H1 (cell line): ENCODE data around the gene SEMA7A. TPM values are rescaled to one million over a fixed set of nuclear protein-coding genes. Genes with fewer than 3 reads are reported as not detected.
A peak's percentile ranks its signal among the peaks of the same experiment; 100 is the strongest.

Experiments used
- CTCF ChIA-PET: fragments of 300-600 bp; sonication (Branson Sonifier 250); formaldehyde crosslinking; loops from one replicate; lab custom pipeline; 2021; ENCODE audit not compliant: partially characterized antibody; lab: Charles Lee
- POLR2A ChIA-PET: fragments of 300-600 bp; sonication (Branson Sonifier 250); formaldehyde crosslinking; loops from one replicate; lab custom pipeline; 2021; ENCODE audit warnings: inconsistent platforms; ENCODE audit not compliant: partially characterized antibody; lab: Charles Lee
- DNase-seq, 2 experiments: peaks; one replicate each; pipeline versions ENCODE4 v3.0.0 to v3.0.0-alpha.2; 2010 to 2022; ENCODE audit warnings: low spot score in 2 of 2, low read depth in 1 of 2, mixed read lengths in 1 of 2
- FAIRE-seq: peaks from 2 replicates; lab custom pipeline; 2011; peaks lifted over from hg19 to GRCh38; lab: Jason Lieb, UNC
- H2AFZ ChIP-seq: 2 replicates; pipeline ENCODE4 v1.8.1; 2012; ENCODE audit warnings: low read length, inconsistent platforms
- H2AK5ac ChIP-seq: 2 replicates; pipeline ENCODE4 v1.6.1; 2013; ENCODE audit warnings: low read depth, low read length
- H2BK120ac ChIP-seq: replicated peaks from 2 replicates; pipeline ENCODE3; 2013; ENCODE audit warnings: low read depth, low read length, inconsistent platforms
- H2BK12ac ChIP-seq: 2 replicates; pipeline ENCODE4 v1.6.1; 2013; ENCODE audit warnings: low read depth, low read length
- H2BK15ac ChIP-seq: 2 replicates; pipeline ENCODE4 v1.6.1; 2013; ENCODE audit warnings: low read length
- H2BK20ac ChIP-seq: 2 replicates; pipeline ENCODE4 v1.6.1; 2013; ENCODE audit warnings: low read length
- H2BK5ac ChIP-seq: 2 replicates; pipeline ENCODE4 v1.6.1; 2013; ENCODE audit warnings: low read depth, low read length
- H3K14ac ChIP-seq: 2 replicates; pipeline ENCODE4 v1.6.1; 2013; ENCODE audit warnings: inconsistent platforms; ENCODE audit not compliant: insufficient read length
- H3K18ac ChIP-seq: 2 replicates; pipeline ENCODE4 v1.6.1; 2013; ENCODE audit warnings: low read length; ENCODE audit errors: extremely low read depth
- H3K23ac ChIP-seq: 2 replicates; pipeline ENCODE4 v1.6.1; 2013; ENCODE audit warnings: inconsistent platforms; ENCODE audit not compliant: insufficient read length
- H3K23me2 ChIP-seq: 2 replicates; pipeline ENCODE4 v1.6.1; 2013; ENCODE audit warnings: low read depth, low read length
- H3K27ac ChIP-seq: 2 replicates; pipeline ENCODE4 v1.6.1; 2011; ENCODE audit warnings: low read depth, low read length, inconsistent platforms
- H3K27me3 ChIP-seq, 4 experiments: replicated peaks in 1 of 4; 1 replicate in 1 of 4; 2 replicates in 3 of 4; pipeline versions ENCODE4 v1.6.1 to v1.8.1; 2011 to 2013; ENCODE audit warnings: low read length in 3 of 4, mild to moderate bottlenecking in 3 of 4, inconsistent platforms in 2 of 4, mixed read lengths in 2 of 4, moderate library complexity in 1 of 4; ENCODE audit not compliant: control insufficient read depth in 3 of 4, insufficient read depth in 3 of 4; ENCODE audit errors: extremely low read depth in 1 of 4
- H3K36me3 ChIP-seq, 4 experiments: 2 replicates each; pipeline versions ENCODE4 v1.6.1 to v1.8.1; 2011 to 2013; ENCODE audit warnings: mild to moderate bottlenecking in 4 of 4, low read length in 3 of 4, moderate library complexity in 2 of 4, control low read depth in 1 of 4, inconsistent platforms in 1 of 4; ENCODE audit not compliant: insufficient read depth in 4 of 4, control insufficient read depth in 2 of 4
- H3K4ac ChIP-seq: replicated peaks from 2 replicates; pipeline ENCODE3; 2013; ENCODE audit warnings: low read length, low read depth, mixed read lengths, inconsistent platforms; ENCODE audit not compliant: insufficient read length
- H3K4me1 ChIP-seq, 4 experiments: replicated peaks in 1 of 4; 1 replicate in 1 of 4; 2 replicates in 3 of 4; pipeline versions ENCODE4 v1.6.1 to v1.8.1; 2011 to 2013; ENCODE audit warnings: low read length in 3 of 4, inconsistent platforms in 2 of 4, mixed read lengths in 1 of 4; ENCODE audit not compliant: insufficient read depth in 4 of 4, control insufficient read depth in 3 of 4
- H3K4me2 ChIP-seq, 2 experiments: 2 replicates each; pipeline versions ENCODE4 v1.6.1 to v1.8.1; 2011 to 2013; ENCODE audit warnings: low read depth in 2 of 2, low read length in 2 of 2, control low read depth in 1 of 2, inconsistent platforms in 1 of 2, mild to moderate bottlenecking in 1 of 2; ENCODE audit not compliant: insufficient read depth in 1 of 2
- H3K4me3 ChIP-seq, 4 experiments: fragments of 200-600, 300-600 bp in 1 of 4; sonication (generic), shearing (Covaris generic), sonication (Bioruptor Twin) in 1 of 4; 2 replicates each; pipeline versions ENCODE4 v1.5.1 to v1.8.1; 2011 to 2016; ENCODE audit warnings: low read length in 4 of 4, low read depth in 3 of 4, control low read depth in 2 of 4, inconsistent platforms in 2 of 4, mild to moderate bottlenecking in 2 of 4, mixed read lengths in 1 of 4, moderate library complexity in 1 of 4; ENCODE audit not compliant: insufficient read depth in 2 of 4; ENCODE audit errors: extremely low read depth in 1 of 4
- H3K56ac ChIP-seq: replicated peaks from 2 replicates; pipeline ENCODE3; 2013; ENCODE audit warnings: low read depth, mild to moderate bottlenecking, mixed read lengths, low read length, inconsistent platforms; ENCODE audit not compliant: insufficient read length
- H3K79me1 ChIP-seq: 2 replicates; pipeline ENCODE4 v1.6.1; 2013; ENCODE audit warnings: low read depth, low read length, control low read depth
- H3K79me2 ChIP-seq, 2 experiments: 2 replicates each; pipeline versions ENCODE4 v1.6.1 to v1.8.1; 2012 to 2013; ENCODE audit warnings: low read length in 2 of 2, mild to moderate bottlenecking in 2 of 2, inconsistent platforms in 1 of 2; ENCODE audit not compliant: insufficient read depth in 2 of 2, control insufficient read depth in 1 of 2
- H3K9ac ChIP-seq, 4 experiments: replicated peaks in 1 of 4; 1 replicate in 1 of 4; 2 replicates in 3 of 4; pipeline versions ENCODE4 v1.6.1 to v1.8.1; 2011 to 2013; ENCODE audit warnings: low read depth in 3 of 4, low read length in 3 of 4, control low read depth in 2 of 4, mild to moderate bottlenecking in 2 of 4, moderate library complexity in 2 of 4, inconsistent platforms in 1 of 4; ENCODE audit errors: extremely low read depth in 1 of 4
- H3K9me3 ChIP-seq, 2 experiments: 2 replicates each; pipeline versions ENCODE4 v1.6.1 to v1.8.1; 2012 to 2013; ENCODE audit warnings: mild to moderate bottlenecking in 2 of 2, moderate library complexity in 2 of 2, control low read depth in 1 of 2, inconsistent platforms in 1 of 2, low read depth in 1 of 2, low read length in 1 of 2, mixed read lengths in 1 of 2; ENCODE audit not compliant: insufficient read depth in 2 of 2
- H4K20me1 ChIP-seq, 2 experiments: replicated peaks in 1 of 2; 2 replicates each; pipeline versions ENCODE3 to v1.8.1; 2011 to 2013; ENCODE audit warnings: inconsistent platforms in 2 of 2, low read length in 2 of 2, mild to moderate bottlenecking in 1 of 2; ENCODE audit not compliant: insufficient read depth in 2 of 2, control insufficient read depth in 1 of 2
- H4K5ac ChIP-seq: 2 replicates; pipeline ENCODE4 v1.6.1; 2013; ENCODE audit warnings: low read length, low read depth, mixed read lengths, inconsistent platforms; ENCODE audit not compliant: insufficient read length
- H4K8ac ChIP-seq: 2 replicates; pipeline ENCODE4 v1.8.0; 2013; ENCODE audit warnings: mild to moderate bottlenecking, moderate library complexity, low read length, inconsistent platforms; ENCODE audit not compliant: insufficient read depth; ENCODE audit errors: extremely low read depth
- H4K91ac ChIP-seq: replicated peaks from 2 replicates; pipeline ENCODE3; 2013; ENCODE audit warnings: low read length, mixed read lengths, inconsistent platforms; ENCODE audit not compliant: insufficient read length
- BRCA1 ChIP-seq: IDR thresholded peaks from 2 replicates; pipeline ENCODE4 v1.6.1; 2012; ENCODE audit warnings: low read depth, low read length, improper control_type of control experiment
- CREB1 ChIP-seq: IDR thresholded peaks from 2 replicates; pipeline ENCODE4 v1.6.1; 2012; ENCODE audit warnings: inconsistent platforms
- CTBP2 ChIP-seq: IDR thresholded peaks from 2 replicates; pipeline ENCODE4 v1.7.0; 2011; ENCODE audit warnings: borderline replicate concordance, mild to moderate bottlenecking, moderate library complexity, mixed read lengths, low read length; ENCODE audit not compliant: insufficient read depth, insufficient read length
- RAD21 ChIP-seq, 2 experiments: IDR thresholded peaks in 1 of 2; conservative IDR thresholded peaks in 1 of 2; 2 replicates each; pipeline ENCODE4 v1.6.1; 2011; ENCODE audit warnings: low read depth in 2 of 2, low read length in 2 of 2, improper control_type of control experiment in 1 of 2, inconsistent platforms in 1 of 2, mild to moderate bottlenecking in 1 of 2, moderate library complexity in 1 of 2
- SP4 ChIP-seq: IDR thresholded peaks from 2 replicates; pipeline ENCODE4 v1.6.1; 2012; ENCODE audit warnings: low read length, inconsistent platforms
- YY1 ChIP-seq: IDR thresholded peaks from 2 replicates; pipeline ENCODE4 v1.6.1; 2011; ENCODE audit warnings: low read depth, mild to moderate bottlenecking, low read length
- WGBS, 2 experiments: shearing (Covaris generic) in 1 of 2; methylation state at CpG; one replicate each; pipeline versions ENCODE4 v1.1.6 to v1.1.7; 2013 to 2015; ENCODE audit warnings: low lambda C conversion rate in 2 of 2, mixed read lengths in 2 of 2, inconsistent platforms in 1 of 2, low coverage in 1 of 2, missing lambda C conversion rate in 1 of 2; ENCODE audit not compliant: insufficient replicate concordance in 2 of 2, insufficient coverage in 1 of 2, insufficient read length in 1 of 2; ENCODE audit errors: extremely low coverage in 1 of 2, missing lambda C conversion rate in 1 of 2; 5-methylcytosine and 5-hydroxymethylcytosine counted together
- polyA plus RNA-seq, 7 experiments: library from polyadenylated mRNA; depleted of rRNA in 3 of 7; stranded (reverse) in 5 of 7; unstranded in 2 of 7; fragments of >200 nt in 5 of 7; fragments of 200-250 nt in 2 of 7; gene quantifications; 1 replicate in 5 of 7; 2 replicates in 1 of 7; 4 replicates in 1 of 7; pipeline versions ENCODE4 v1.2.1 to v1.2.3, GENCODE V29; 2011 to 2013; ENCODE audit warnings: missing spikeins in 2 of 7, mixed read lengths in 2 of 7
- total RNA-seq: library from RNA; stranded (reverse); fragmentation: NEBNext Ultra II Directional; extraction: Animal tissue kit (Norgen Biotek cat#: 25700); gene quantifications from 2 replicates; pipeline ENCODE4 v1.2.1, GENCODE V29; 2021

SEMA7A gene
- total and polyA plus RNA-seq, 2 of the 8 experiments (the other 6 are each of a cell fraction or from before 2014, with no cell fraction given), result 10.7 to 15.0 TPM

DNA sequence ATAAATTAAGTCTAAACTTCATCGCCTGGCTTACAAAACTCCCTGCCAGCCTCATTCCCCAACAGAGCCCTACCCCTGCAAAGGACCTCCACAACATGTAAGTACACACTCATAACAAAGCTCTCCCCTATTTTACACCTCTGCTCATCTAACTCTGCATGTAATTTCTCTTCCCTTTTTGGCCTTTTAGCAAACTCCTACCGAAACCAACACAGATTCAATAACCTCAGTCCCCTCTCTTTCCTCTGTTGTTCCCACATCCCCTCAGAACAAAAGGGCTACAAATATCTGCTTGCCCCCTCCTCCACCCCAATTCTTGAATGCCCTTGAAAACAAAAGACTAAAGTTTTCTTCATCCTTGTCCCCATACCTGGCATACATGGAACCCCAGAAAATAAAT, 26.5 kb upstream of the SEMA7A start:
- Histone ChIP-seq H2AK5ac (no peak overlapping the region), H2AFZ (peak overlapping the region; percentile 79; the same call in 1 of the 2 replicates), H3K27me3 (no peaks in the 10 kb centered on the region), H4K8ac (no peak overlapping the region), H4K5ac (no peak overlapping the region), H3K4me1 (no peaks in the 10 kb centered on the region; a peak in 1 of 7 replicates), H3K79me2 (peaks cover 0 to 15% of the 10 kb centered on the region in 2 experiments; a peak in 2 of 4 replicates), H2BK20ac (no peak overlapping the region), H3K14ac (no peak overlapping the region), H3K23ac (no peak overlapping the region), H3K9ac (peak overlapping the region in 3 of 4 experiments; percentile 68 to 94 (median 68); a peak in 6 of 7 replicates), H3K4me3 (peak overlapping the region; percentile 79 to 97 (median 85); a peak in 7 of 8 replicates), H3K18ac (no peak overlapping the region), H3K4me2 (peak overlapping the region; percentile 76 to 85), H3K4ac (peak overlapping the region; percentile 63), H3K79me1 (no peaks in the 10 kb centered on the region; the same call in 1 of the 2 replicates), H3K27ac (peak overlapping the region; percentile 58), H2BK12ac (no peak overlapping the region), H3K56ac (no peak overlapping the region), H2BK120ac (no peak overlapping the region), H2BK5ac (no peak overlapping the region), H4K91ac (no peak overlapping the region), H4K20me1 (no peaks in the 10 kb centered on the region), H3K36me3 (peaks cover 2 to 8% (median 2%) of the 10 kb centered on the region in 4 experiments; a peak in 7 of 8 replicates), H3K23me2 (peaks cover 15% of the 10 kb centered on the region), H3K9me3 (no peaks in the 10 kb centered on the region; a peak in 1 of 4 replicates), H2BK15ac (no peak overlapping the region)
- CTCF ChIA-PET, result interaction anchor here (0.6 to 9.1 kb wide), 7 partner anchors 10 to 84 kb away, joined by 3 to 78 read pairs (median 6); no protein-coding TSS in a partner anchor
- DNase-seq (no peak), FAIRE-seq (no peak)
- no peak for TF ChIP-seq RAD21 (IDR thresholded peaks at IDR 0.05 in 1 of 2, conservative IDR thresholded peaks at IDR 0.05 in 1 of 2; ENCODE audit: low read depth in 2 of 2, low read length in 2 of 2)
- no peak for TF ChIP-seq YY1
- no peak for TF ChIP-seq BRCA1
- no peak for TF ChIP-seq SP4
- no peak for TF ChIP-seq CREB1
- TF ChIP-seq CTBP2, result no peak
- WGBS, 2 experiments, result 61% methylated on average over 2 of the region's 2 CpGs; no CpG with 5 or more reads in 1 of the 2 experiments
- POLR2A ChIA-PET, result interaction anchor here (0.9 to 3.2 kb wide), 17 partner anchors 12 to 156 kb away, joined by 3 to 25 read pairs (median 5); partner anchors contain the start of genes ARID3B and CLK3
